GM18858 (cell line): Measurements from ENCODE around the gene REXO1.
"Not testable (repeated sequence)": the region's sequence is repeated elsewhere in the genome, so short reads cannot be mapped to it uniquely, and the experiment has no call there.

Experiments
- ATAC-seq: cut with Tn5 transposase; IDR thresholded peaks from one replicate; pipeline ENCODE4 v1.9.1; 2021; ENCODE audit not compliant: unreplicated experiment

The REXO1 gene

GRCh38 chr19:1877280-1877660 is 29.0 kb upstream of the REXO1 start:
- not testable (repeated sequence) for ATAC-seq

GRCh38 chr19:1876496-1877279 is 28.4 kb upstream of the REXO1 start:
- not testable (repeated sequence) for ATAC-seq

GRCh38 chr19:1875646-1876495 is 27.6 kb upstream of the REXO1 start:
- ATAC-seq = peak; percentile 62

- not testable (repeated sequence) for ATAC-seq
Observed at GRCh38 chr19:1875265-1875645, 27.0 kb upstream of the REXO1 start.

- no peak for ATAC-seq
Observed at GRCh38 chr19:1874554-1875185, 26.4 kb upstream of the REXO1 start.

GRCh38 chr19:1873524-1874473 is 25.5 kb upstream of the REXO1 start:
- no peak for ATAC-seq

- ATAC-seq = no peak
Observed at GRCh38 chr19:1872807-1873523, 24.7 kb upstream of the REXO1 start.

- no peak for ATAC-seq
Observed at GRCh38 chr19:1871630-1872029, 23.3 kb upstream of the REXO1 start.

GRCh38 chr19:1871140-1871597 is 22.9 kb upstream of the REXO1 start:
- ATAC-seq = no peak

- no peak for ATAC-seq
Observed at GRCh38 chr19:1868971-1869370, 20.7 kb upstream of the REXO1 start.

GRCh38 chr19:1867349-1867724 is 19.1 kb upstream of the REXO1 start:
- no peak for ATAC-seq

- ATAC-seq = no peak
Observed at GRCh38 chr19:1866693-1867348, 18.5 kb upstream of the REXO1 start.

GRCh38 chr19:1865172-1866010 is 17.1 kb upstream of the REXO1 start:
- ATAC-seq = no peak

GRCh38 chr19:1864480-1865171 is 16.3 kb upstream of the REXO1 start:
- no peak for ATAC-seq

- peak; percentile 26 for ATAC-seq
Observed at GRCh38 chr19:1863638-1864479, 15.6 kb upstream of the REXO1 start.

GRCh38 chr19:1863328-1863637 is 15.0 kb upstream of the REXO1 start, which contains the start of gene KLF16:
KLF16 (minus strand) TSS chr19:1863579; CDS start chr19:1863497, 82 bp downstream.
- ATAC-seq = peak; percentile 18
